Measurements from ENCODE around the gene HMCN2. TPM values are rescaled to one million over a fixed set of nuclear protein-coding genes. Genes with fewer than 3 reads are reported as not detected.
"Not testable (repeated sequence)": the region's sequence is repeated elsewhere in the genome, so short reads cannot be mapped to it uniquely, and the experiment has no call there.

The HMCN2 gene
- total RNA-seq, 1 experiment from 2014 or later, result 5.6 TPM

DNA sequence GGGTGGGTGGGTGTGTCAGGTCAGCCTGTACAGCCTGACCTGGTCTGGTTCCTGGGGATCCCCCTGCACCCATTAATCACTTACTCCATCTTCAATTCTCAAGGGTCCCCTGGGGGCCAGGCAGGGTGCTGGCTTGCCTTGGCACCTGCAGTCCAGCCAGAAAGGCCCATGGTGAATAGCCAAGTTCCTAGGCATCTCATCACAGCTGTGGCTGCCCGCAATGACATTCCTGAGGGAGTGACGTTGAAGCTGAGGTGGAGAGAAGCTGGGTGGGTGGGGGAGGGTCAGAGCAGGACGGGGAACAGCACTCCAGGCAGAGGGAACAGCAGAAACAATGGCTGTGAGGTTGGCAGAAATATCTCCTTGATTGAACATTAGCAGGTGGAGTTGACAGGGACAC is 10.6 kb downstream of the HMCN2 start:
- H3K27me3 Mint-ChIP-seq (ENCODE audit: low read depth), result no peaks in the 10 kb centered on the region
- CTCF ChIA-PET, result no interaction called here
- no peak for DNase-seq (ENCODE audit: low spot score)
- TF ChIP-seq, protein P1, sequence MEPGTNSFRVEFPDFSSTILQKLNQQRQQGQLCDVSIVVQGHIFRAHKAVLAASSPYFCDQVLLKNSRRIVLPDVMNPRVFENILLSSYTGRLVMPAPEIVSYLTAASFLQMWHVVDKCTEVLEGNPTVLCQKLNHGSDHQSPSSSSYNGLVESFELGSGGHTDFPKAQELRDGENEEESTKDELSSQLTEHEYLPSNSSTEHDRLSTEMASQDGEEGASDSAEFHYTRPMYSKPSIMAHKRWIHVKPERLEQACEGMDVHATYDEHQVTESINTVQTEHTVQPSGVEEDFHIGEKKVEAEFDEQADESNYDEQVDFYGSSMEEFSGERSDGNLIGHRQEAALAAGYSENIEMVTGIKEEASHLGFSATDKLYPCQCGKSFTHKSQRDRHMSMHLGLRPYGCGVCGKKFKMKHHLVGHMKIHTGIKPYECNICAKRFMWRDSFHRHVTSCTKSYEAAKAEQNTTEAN (CRISPR knock-in tag; IDR thresholded peaks at IDR 0.05), result no peak
- TF ChIP-seq ZNF138 (CRISPR knock-in tag; conservative IDR thresholded peaks at IDR 0.05) (no peak), GRHL2 (CRISPR knock-in tag; IDR thresholded peaks at IDR 0.05; ENCODE audit: insufficient replicate concordance, severe bottlenecking) (no peak), ATF1 (CRISPR knock-in tag; IDR thresholded peaks at IDR 0.05) (no peak), ZNF416 (CRISPR knock-in tag; IDR thresholded peaks at IDR 0.05) (no peak)
- TF ChIP-seq, protein P2, sequence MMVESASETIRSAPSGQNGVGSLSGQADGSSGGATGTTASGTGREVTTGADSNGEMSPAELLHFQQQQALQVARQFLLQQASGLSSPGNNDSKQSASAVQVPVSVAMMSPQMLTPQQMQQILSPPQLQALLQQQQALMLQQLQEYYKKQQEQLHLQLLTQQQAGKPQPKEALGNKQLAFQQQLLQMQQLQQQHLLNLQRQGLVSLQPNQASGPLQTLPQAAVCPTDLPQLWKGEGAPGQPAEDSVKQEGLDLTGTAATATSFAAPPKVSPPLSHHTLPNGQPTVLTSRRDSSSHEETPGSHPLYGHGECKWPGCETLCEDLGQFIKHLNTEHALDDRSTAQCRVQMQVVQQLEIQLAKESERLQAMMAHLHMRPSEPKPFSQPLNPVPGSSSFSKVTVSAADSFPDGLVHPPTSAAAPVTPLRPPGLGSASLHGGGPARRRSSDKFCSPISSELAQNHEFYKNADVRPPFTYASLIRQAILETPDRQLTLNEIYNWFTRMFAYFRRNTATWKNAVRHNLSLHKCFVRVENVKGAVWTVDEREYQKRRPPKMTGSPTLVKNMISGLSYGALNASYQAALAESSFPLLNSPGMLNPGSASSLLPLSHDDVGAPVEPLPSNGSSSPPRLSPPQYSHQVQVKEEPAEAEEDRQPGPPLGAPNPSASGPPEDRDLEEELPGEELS (CRISPR knock-in tag; IDR thresholded peaks at IDR 0.05), result no peak
- H3K9me3 Mint-ChIP-seq, result 0 out of 2 replicates have a peak, but pooled peaks cover 4% of the 10 kb centered on the region
- POLR2A ChIA-PET, result no interaction called here
- peaks cover 2% of the 10 kb centered on the region; the same call in 1 of the 2 replicates for H3K36me3 Mint-ChIP-seq
- no peak overlapping the region for H3K4me3 Mint-ChIP-seq
- peaks cover 14% of the 10 kb centered on the region for H3K4me1 Mint-ChIP-seq
- ATAC-seq, result no peak
- no peak overlapping the region for H3K27ac Mint-ChIP-seq

DNA sequence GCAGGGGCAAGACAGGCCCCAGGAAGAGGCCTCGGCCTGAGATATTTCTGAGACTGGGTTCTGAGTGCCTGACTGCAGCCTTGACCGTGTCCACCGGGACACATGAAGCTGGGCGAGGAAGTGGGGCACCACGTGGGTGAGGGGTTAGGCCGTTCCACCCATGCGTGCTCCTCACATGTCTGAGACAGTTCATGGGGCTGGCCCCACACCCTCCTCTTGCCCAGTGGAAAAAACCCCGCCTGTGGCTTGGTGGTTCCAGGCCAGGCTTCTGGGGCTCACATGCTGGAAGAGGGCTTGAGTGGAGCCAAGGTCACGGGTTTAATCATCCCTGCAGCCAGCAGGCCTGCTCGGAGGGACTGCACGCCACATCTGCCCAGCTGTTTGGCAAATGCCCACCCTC is 11.4 kb downstream of the HMCN2 start:
- no peak for ATAC-seq
- TF ChIP-seq, protein P3, sequence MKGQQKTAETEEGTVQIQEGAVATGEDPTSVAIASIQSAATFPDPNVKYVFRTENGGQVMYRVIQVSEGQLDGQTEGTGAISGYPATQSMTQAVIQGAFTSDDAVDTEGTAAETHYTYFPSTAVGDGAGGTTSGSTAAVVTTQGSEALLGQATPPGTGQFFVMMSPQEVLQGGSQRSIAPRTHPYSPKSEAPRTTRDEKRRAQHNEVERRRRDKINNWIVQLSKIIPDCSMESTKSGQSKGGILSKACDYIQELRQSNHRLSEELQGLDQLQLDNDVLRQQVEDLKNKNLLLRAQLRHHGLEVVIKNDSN (CRISPR knock-in tag; IDR thresholded peaks at IDR 0.05), result no peak
- TF ChIP-seq RORB (CRISPR knock-in tag; IDR thresholded peaks at IDR 0.05), result no peak
- TF ChIP-seq NR2C2 (CRISPR knock-in tag; IDR thresholded peaks at IDR 0.05), result no peak
- TF ChIP-seq, protein P4, sequence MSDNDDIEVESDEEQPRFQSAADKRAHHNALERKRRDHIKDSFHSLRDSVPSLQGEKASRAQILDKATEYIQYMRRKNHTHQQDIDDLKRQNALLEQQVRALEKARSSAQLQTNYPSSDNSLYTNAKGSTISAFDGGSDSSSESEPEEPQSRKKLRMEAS (CRISPR knock-in tag; IDR thresholded peaks at IDR 0.05), result no peak
- no peak for TF ChIP-seq ZNF138 (CRISPR knock-in tag; conservative IDR thresholded peaks at IDR 0.05)
- TF ChIP-seq SOX15 (CRISPR knock-in tag; IDR thresholded peaks at IDR 0.05), result no peak
- TF ChIP-seq, protein P5, sequence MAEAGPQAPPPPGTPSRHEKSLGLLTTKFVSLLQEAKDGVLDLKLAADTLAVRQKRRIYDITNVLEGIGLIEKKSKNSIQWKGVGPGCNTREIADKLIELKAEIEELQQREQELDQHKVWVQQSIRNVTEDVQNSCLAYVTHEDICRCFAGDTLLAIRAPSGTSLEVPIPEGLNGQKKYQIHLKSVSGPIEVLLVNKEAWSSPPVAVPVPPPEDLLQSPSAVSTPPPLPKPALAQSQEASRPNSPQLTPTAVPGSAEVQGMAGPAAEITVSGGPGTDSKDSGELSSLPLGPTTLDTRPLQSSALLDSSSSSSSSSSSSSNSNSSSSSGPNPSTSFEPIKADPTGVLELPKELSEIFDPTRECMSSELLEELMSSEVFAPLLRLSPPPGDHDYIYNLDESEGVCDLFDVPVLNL (CRISPR knock-in tag; IDR thresholded peaks at IDR 0.05; ENCODE audit: borderline replicate concordance, low read depth), result no peak
- no peak for TF ChIP-seq PRRX2 (CRISPR knock-in tag; IDR thresholded peaks at IDR 0.05)
- TF ChIP-seq, protein P6, sequence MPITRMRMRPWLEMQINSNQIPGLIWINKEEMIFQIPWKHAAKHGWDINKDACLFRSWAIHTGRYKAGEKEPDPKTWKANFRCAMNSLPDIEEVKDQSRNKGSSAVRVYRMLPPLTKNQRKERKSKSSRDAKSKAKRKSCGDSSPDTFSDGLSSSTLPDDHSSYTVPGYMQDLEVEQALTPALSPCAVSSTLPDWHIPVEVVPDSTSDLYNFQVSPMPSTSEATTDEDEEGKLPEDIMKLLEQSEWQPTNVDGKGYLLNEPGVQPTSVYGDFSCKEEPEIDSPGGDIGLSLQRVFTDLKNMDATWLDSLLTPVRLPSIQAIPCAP (CRISPR knock-in tag; IDR thresholded peaks at IDR 0.05), result no peak
- POLR2A ChIA-PET, result no interaction called here
- H3K4me3 Mint-ChIP-seq, result no peak overlapping the region
- H3K9me3 Mint-ChIP-seq, result 0 out of 2 replicates have a peak, but pooled peaks cover 4% of the 10 kb centered on the region
- CTCF ChIA-PET, result no interaction called here
- peaks cover 2% of the 10 kb centered on the region; the same call in 1 of the 2 replicates for H3K36me3 Mint-ChIP-seq
- no peak for DNase-seq (ENCODE audit: low spot score)
- peaks cover 12% of the 10 kb centered on the region for H3K4me1 Mint-ChIP-seq
- H3K27ac Mint-ChIP-seq, result no peak overlapping the region
- H3K27me3 Mint-ChIP-seq (ENCODE audit: low read depth), result no peaks in the 10 kb centered on the region

DNA sequence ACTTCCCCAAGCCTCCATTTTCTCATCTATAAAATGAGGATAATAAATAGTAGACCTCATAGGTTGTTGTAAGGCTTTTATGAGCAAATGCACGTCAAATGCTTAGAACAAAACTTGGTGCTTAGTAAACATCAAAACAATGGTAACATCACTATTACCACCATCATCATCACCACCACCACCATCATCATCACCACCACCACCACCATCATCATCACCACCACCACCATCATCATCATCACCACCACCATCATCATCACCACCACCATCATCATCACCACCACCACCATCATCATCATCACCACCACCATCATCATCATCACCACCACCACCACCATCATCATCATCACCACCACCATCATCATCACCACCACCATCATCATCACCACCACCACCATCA is 12.0 kb downstream of the HMCN2 start:
- ATAC-seq; H3K27me3 Mint-ChIP-seq (ENCODE audit: low read depth); H3K36me3 Mint-ChIP-seq; H3K9me3 Mint-ChIP-seq; H3K4me3 Mint-ChIP-seq; H3K27ac Mint-ChIP-seq; DNase-seq (ENCODE audit: low spot score); POLR2A ChIA-PET; CTCF ChIA-PET: not testable (repeated sequence)
- peaks cover 16% of the 10 kb centered on the region for H3K4me1 Mint-ChIP-seq

All from WTC11 (cell line).